ENCODE results near the gene KCNA3.

DNA sequence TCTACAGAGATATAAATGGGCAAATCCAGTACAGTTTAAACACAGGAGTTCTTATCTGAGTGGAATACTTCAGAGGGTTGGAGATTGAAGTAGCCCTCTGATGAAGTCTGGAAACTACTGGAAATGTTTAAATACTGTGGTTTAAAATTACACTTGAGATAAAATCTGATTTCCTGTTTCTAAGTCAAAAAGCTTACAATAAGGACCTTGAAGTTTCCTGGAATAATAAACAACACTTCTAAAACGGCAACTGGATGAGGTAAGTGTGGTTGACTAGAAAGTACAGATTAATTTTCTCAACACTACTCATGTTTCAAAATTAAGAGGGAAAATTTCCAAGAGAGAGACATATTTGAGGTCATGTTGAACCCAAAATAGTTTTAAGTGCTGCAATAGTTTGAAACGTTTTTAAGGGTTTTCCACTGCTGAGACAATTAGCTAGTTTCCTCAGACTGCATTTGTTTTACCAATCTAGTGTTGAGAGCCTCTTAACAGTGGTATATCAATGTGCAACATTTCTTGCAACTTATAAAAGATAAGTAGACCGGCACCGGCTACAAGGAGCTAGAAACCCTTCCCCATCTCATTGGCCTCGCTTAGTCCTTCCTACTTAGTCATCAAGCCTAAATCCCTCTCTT, 27.4 kb downstream of the KCNA3 start:
- no peak for TF ChIP-seq HMGXB4 (CRISPR knock-in tag; IDR thresholded peaks at IDR 0.05)
- no peak for TF ChIP-seq ZSCAN29 (IDR thresholded peaks at IDR 0.05)
- no peak for TF ChIP-seq EZH2 (IDR thresholded peaks at IDR 0.05; ENCODE audit: borderline replicate concordance, low read depth, low read length)
